Kidney (tissue), 14 donors: Measurements from ENCODE around the gene APP. TPM values are rescaled to one million over a fixed set of nuclear protein-coding genes. Genes with fewer than 3 reads are reported as not detected.

Experiments
- DNase-seq, 5 donors: peaks; one replicate each; pipeline ENCODE4 v3.0.0-alpha.2; 2013 to 2020
- FAIRE-seq: peaks from 2 replicates; lab custom pipeline; 2012; peaks lifted over from hg19 to GRCh38; lab: Jason Lieb, UNC
- H3K27ac ChIP-seq, 2 donors: one replicate each; pipeline ENCODE4 v1.7.0; 2013; ENCODE audit warnings: low read depth in 2 of 2, low read length in 2 of 2, inconsistent platforms in 1 of 2
- H3K27me3 ChIP-seq: one replicate; pipeline ENCODE4 v1.7.1; 2013; ENCODE audit warnings: low read length, inconsistent platforms; ENCODE audit not compliant: control insufficient read depth, insufficient read depth
- H3K36me3 ChIP-seq, 3 donors: one replicate each; pipeline versions ENCODE4 v1.7.0 to v1.7.1; 2013; ENCODE audit warnings: low read length in 3 of 3, control low read depth in 1 of 3, inconsistent platforms in 1 of 3; ENCODE audit not compliant: insufficient read depth in 3 of 3, control insufficient read depth in 2 of 3
- H3K4me1 ChIP-seq, 3 donors: one replicate each; pipeline versions ENCODE4 v1.7.0 to v1.7.1; 2013; ENCODE audit warnings: low read length in 3 of 3, inconsistent platforms in 1 of 3, low read depth in 1 of 3; ENCODE audit not compliant: control insufficient read depth in 2 of 3, insufficient read depth in 2 of 3
- H3K4me3 ChIP-seq, 3 donors: one replicate each; pipeline versions ENCODE4 v1.7.0 to v1.8.1; 2013; ENCODE audit warnings: low read length in 3 of 3, control low read depth in 1 of 3, inconsistent platforms in 1 of 3
- H3K9ac ChIP-seq, 3 donors: one replicate each; pipeline versions ENCODE4 v1.7.0 to v1.7.1; 2013; ENCODE audit warnings: low read length in 3 of 3, control low read depth in 1 of 3, inconsistent platforms in 1 of 3
- H3K9me3 ChIP-seq, 3 donors: one replicate each; pipeline versions ENCODE4 v1.7.0 to v1.7.1; 2013; ENCODE audit warnings: low read length in 3 of 3, control low read depth in 1 of 3, inconsistent platforms in 1 of 3; ENCODE audit not compliant: control insufficient read depth in 2 of 3, insufficient read depth in 1 of 3
- intact Hi-C: fragments of 100-400 bp; cut with DNase I; formaldehyde crosslinking; loops from one replicate; pipeline ENCODE4 v1.11.1; 2022
- polyA plus RNA-seq: library from polyadenylated mRNA; stranded (reverse); fragments of 350-450 nt; fragmentation: Illumina TruSeq; extraction: RNeasy Lipid Tissue Mini Kit (QIAGEN cat#74804); gene quantifications from one replicate; pipeline ENCODE4 v1.2.3, GENCODE V29; 2014; ENCODE audit warnings: low read depth, low replicate concordance; ENCODE audit not compliant: insufficient read depth
- total RNA-seq: library from RNA; stranded (reverse); fragmentation: NEBNext Ultra II Directional; extraction: Animal tissue kit (Norgen Biotek cat#: 25700); gene quantifications from one replicate; pipeline ENCODE4 v1.2.1, GENCODE V29; 2021
- TF ChIP-seq, protein P1 (sequence below): IDR thresholded peaks from 3 replicates; pipeline ENCODE4 v1.5.1; 2012; ENCODE audit warnings: mild to moderate bottlenecking, moderate library complexity, borderline replicate concordance; ENCODE audit not compliant: insufficient read depth; ENCODE audit errors: extremely low read depth
- donor health status: control.
- donor health status: control.
- donor health status: control.
- donor health status: control.
- donor health status: control.
- donor health status: DM: yes; HTN: yes; CAD: no.
- donor health status: Normal renal cell carcinoma (clear cell type).

Gene APP
- total and polyA plus RNA-seq, 2 donors from 2014 or later, result 472 to 1,303 TPM

DNA sequence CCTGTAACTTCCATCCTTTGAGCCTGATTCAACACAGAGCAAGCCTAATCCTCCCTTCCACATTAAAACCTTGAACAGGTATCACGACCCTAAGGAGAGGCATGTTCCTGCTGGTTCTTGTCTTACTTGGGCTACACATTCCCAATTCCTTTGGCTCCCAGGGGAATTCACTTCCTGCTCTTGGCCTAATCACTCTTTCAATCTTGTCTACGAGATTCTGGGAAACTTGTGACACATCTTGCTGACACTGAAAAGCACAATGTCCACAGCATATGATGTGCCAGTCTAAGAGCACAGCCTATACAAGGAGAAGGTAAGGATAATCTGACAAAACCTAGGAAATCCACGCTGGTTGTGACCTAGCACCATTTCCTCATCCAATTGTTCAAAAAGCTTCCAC is 271.9 kb downstream of the APP start:
- Histone ChIP-seq H3K9me3 (no peaks in the 10 kb centered on the region), H3K4me3 (no peak overlapping the region), H3K9ac (no peak overlapping the region), H3K27ac (peak overlapping the region in 1 of 2 donors; percentile 8), H3K36me3 (peaks cover 4 to 5% (median 5%) of the 10 kb centered on the region in 3 donors), H3K4me1 (peaks cover 0 to 4% (median 2%) of the 10 kb centered on the region in 3 donors), H3K27me3 (no peaks in the 10 kb centered on the region)
- intact Hi-C loops, result no loop called here
- no peak for FAIRE-seq
- TF ChIP-seq, protein P1, sequence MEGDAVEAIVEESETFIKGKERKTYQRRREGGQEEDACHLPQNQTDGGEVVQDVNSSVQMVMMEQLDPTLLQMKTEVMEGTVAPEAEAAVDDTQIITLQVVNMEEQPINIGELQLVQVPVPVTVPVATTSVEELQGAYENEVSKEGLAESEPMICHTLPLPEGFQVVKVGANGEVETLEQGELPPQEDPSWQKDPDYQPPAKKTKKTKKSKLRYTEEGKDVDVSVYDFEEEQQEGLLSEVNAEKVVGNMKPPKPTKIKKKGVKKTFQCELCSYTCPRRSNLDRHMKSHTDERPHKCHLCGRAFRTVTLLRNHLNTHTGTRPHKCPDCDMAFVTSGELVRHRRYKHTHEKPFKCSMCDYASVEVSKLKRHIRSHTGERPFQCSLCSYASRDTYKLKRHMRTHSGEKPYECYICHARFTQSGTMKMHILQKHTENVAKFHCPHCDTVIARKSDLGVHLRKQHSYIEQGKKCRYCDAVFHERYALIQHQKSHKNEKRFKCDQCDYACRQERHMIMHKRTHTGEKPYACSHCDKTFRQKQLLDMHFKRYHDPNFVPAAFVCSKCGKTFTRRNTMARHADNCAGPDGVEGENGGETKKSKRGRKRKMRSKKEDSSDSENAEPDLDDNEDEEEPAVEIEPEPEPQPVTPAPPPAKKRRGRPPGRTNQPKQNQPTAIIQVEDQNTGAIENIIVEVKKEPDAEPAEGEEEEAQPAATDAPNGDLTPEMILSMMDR, result no peak
- no peak for DNase-seq

- FAIRE-seq (no peak), DNase-seq (no peak)
- H3K4me1 ChIP-seq, result peaks cover 0 to 4% (median 2%) of the 10 kb centered on the region in 3 donors
- no peaks in the 10 kb centered on the region for H3K27me3 ChIP-seq
- H3K36me3 ChIP-seq, result peaks cover 4 to 5% (median 5%) of the 10 kb centered on the region in 3 donors
- H3K27ac ChIP-seq, result no peak overlapping the region
- H3K9me3 ChIP-seq, result no peaks in the 10 kb centered on the region
- intact Hi-C loops, result no loop called here
- TF ChIP-seq, protein P1, result no peak
- H3K9ac ChIP-seq, result no peak overlapping the region
- H3K4me3 ChIP-seq, result no peak overlapping the region
These were observed 273.2 kb downstream of the APP start for GRCh38 chr21:25897383-25897782.

DNA sequence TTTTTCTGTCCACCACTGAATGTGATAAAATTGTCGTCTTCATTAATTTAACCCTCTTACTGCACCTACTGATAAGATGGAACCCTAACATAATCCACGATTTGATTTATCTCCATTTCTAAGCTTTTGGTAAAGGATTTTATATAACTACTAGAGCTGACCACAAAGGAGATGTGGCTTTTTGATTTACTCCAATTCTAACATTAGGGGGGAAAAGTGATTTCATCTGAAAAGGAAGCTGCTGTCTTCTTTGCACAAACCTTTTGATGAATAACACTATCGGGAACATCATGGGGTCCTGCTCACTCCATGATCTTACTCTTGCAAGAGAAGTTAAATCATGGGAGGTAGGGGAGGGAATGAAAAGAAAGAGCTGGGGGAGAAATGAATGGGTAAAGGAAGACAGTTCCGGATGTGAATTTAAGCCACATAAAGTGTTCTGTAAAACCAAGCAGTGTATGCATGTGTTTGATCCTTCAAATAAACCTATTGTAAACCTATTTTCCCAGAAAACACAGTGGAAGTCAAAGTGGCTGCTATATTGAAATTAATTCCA is 274.0 kb downstream of the APP start:
- no peak overlapping the region for H3K4me3 ChIP-seq
- H3K27me3 ChIP-seq, result no peaks in the 10 kb centered on the region
- no peak overlapping the region for H3K9ac ChIP-seq
- H3K36me3 ChIP-seq, result peaks cover 4 to 6% (median 5%) of the 10 kb centered on the region in 3 donors
- DNase-seq (no peak), FAIRE-seq (no peak)
- intact Hi-C loops, result no loop called here
- TF ChIP-seq, protein P1, result no peak
- H3K9me3 ChIP-seq, result no peaks in the 10 kb centered on the region
- H3K27ac ChIP-seq, result peak overlapping the region in 1 of 2 donors; percentile 0
- H3K4me1 ChIP-seq, result peaks cover 0 to 4% (median 2%) of the 10 kb centered on the region in 3 donors
